GM18498 (cell line): ENCODE data around the gene TNNI3K.

Source experiments
- ATAC-seq: cut with Tn5 transposase; IDR thresholded peaks from one replicate; pipeline ENCODE4 v1.9.1; 2021; ENCODE audit warnings: mild to moderate bottlenecking, moderate library complexity; ENCODE audit not compliant: unreplicated experiment

TNNI3K gene

DNA sequence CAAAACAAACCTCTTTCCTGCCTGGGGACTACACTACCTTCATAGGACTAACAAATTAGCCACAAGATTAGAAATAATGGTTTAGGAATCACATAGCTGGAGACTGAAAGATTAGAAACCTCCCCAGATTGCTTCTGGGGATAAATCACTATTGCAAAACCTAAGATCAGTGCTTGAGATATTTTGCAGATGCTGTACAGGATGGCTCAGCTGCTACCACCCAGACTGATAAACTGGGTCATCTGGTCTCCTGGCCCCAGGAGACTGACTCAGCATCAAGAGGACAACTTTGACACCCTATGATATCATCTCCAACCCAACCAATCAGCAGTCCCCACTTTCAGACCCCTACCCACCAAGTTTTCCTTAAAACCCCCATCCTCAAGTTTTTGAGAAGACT lies 140.2 kb downstream of the TNNI3K start:
- no peak for ATAC-seq

DNA sequence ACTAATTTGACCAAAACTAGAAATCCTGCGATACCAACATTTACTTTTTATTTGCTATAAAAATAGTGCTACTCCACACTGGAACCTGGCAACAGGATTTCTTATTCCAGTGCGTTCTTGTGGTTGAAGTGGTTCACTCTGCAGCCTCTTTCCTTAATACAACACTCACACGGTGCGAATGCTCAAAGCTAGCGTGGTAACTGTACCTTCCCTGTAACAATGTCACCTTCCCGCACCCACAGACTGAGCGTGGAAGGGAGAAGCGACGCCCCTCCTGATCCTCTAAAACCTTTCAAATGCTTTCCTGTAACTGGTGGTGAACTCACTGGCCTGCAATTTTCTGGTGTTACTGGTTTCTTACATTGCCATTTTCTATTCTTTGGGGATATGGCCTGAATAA lies 145.1 kb downstream of the TNNI3K start:
- ATAC-seq, result no peak

DNA sequence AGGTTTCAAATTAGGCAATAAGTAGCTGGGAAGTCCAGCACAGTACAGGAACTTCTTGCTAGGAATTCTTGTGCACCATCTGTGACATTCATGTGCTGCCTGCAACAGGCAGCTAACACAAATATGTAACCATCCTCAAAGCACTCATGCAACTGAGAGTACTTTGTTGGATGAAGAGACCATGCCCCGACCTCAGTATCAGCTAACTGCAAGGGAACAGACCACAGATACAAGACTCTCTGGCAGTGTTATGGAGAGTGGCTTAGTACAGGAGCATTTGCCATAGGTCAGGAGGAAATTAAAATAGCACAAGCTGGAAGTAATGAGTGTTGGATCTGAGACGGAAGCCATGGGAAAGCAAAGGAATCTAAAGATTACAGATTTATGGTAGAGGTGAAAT lies 153.7 kb downstream of the TNNI3K start:
- no peak for ATAC-seq

DNA sequence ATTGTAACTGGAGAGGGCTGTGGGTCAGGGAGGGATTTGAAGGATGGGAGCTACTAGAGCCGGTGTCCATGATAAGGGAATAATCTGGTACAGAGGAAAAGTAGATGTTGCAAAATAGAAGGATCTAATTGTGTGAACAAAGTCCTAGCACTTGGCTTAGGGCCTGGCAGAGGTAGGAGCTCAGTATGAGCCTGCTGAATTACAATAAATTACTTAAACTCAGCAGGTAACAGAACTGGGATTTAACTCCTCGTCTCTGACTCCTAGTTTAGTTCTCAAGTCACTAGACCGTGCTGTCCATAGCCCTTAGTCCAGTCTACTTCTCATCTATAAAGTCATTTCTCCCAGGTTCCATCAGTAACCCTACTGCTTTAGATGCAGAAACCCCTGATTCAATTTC lies 157.0 kb downstream of the TNNI3K start:
- no peak for ATAC-seq

DNA sequence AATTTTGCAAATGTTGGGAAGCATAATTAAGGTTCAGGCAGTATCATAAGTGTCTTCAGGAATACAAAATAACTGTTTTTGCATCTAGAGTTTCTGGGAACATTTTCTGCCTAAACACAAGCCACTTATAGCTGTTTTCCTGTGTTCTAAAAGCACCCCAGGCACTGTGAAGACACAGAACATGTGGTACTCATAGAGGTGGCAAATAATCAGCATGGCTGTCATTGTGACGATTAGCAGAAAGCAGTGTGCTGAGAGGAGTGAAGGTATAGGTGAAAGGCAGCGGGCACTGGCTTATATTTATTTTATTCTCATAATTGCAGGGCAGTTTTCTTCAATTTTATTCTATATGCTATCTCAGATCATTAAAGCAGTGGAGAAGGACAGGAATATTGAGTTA lies 157.7 kb downstream of the TNNI3K start:
- no peak for ATAC-seq

DNA sequence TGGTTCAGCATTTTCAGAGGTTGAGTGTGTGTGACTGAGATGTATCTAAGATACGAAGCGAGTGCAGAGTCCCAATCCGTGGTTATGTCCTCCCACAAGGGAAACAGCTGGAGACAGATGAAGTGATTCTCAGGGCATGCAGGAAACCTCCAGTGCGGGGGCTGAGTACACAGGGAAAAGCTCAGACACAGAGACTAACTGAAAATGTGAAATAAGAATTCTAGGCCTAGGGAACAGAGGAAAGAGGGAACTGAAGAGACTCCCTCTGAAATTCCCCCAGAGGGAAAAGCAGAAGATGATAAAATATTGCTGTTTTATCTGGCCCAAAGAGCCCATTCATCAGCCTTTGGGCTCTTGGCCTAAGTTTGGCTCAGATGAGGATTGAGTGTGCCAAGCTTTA lies 160.4 kb downstream of the TNNI3K start:
- no peak for ATAC-seq

DNA sequence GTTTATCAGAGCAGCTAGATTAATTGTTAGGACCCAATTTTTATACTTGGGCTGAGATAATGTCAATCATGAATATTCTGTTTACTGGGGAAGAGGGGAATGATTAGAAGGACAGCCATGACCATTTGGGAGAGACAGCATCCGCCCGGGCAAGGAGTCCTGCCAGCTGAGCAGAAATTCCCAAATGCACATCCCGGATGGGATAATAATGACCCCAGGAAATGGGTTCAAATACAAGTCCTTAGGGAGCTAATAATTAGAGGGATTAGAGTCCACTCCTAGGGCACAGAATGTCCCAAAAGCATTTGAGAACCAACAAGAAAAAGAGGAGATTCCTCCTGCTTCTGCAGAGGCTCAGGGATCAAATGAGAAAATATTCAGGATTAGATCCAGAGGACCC lies 161.3 kb downstream of the TNNI3K start:
- no peak for ATAC-seq

DNA sequence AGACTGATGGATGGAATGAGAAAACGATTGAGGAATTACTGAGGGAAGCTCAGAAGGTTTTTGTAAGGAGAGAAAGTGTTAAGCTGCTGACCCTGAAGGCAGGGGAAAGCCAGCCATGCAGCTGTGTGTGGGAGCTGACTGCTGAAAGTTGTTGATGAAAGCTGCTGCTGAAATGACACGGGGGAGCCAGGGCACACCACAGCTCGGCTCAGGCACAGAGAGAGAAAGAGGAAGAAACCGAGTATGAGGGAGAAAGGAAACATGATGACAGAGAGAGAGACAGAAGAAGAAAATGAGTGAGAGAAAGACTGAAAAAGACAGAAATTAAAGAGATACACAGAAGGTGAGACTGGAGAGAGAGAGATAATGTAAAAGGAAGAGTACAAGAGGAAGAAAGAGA lies 161.7 kb downstream of the TNNI3K start:
- no peak for ATAC-seq

DNA sequence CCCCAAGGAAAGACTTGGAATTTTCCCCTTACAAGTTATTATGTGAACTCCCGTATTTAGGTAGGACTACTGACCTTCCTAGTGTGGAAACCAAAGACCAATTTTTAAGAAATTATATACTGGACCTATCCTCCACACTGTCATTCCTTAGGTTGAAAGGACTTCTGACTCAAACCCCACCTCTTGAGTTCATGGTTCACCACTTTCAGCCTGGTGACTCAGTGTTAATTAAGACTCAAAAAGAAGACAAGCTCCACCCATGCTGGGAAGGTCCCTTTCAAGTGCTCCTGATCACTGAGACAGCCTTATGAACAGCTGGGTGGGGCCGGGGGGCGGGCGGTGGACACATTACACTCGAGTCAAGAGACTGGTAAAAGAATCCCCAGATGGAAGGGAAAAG lies 164.1 kb downstream of the TNNI3K start:
- ATAC-seq, result no peak

DNA sequence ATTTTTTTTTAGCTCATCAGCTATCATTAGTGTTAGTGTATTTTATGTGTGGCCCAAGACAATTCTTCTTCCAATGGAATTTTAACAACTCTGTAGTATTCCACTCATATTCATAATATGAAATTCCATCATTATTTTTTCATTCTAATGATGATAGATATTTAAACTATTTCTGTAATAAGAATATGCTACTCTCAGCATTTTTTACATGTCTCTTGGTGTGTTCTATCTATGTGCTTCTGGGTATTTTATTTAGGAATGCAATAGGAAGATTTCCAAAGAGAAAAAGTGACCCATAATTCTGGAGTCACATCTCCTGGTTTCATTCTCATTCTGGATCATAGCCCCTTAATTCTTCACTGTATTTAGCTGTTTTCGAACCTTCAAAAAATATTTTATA lies 167.7 kb downstream of the TNNI3K start:
- ATAC-seq, result no peak

DNA sequence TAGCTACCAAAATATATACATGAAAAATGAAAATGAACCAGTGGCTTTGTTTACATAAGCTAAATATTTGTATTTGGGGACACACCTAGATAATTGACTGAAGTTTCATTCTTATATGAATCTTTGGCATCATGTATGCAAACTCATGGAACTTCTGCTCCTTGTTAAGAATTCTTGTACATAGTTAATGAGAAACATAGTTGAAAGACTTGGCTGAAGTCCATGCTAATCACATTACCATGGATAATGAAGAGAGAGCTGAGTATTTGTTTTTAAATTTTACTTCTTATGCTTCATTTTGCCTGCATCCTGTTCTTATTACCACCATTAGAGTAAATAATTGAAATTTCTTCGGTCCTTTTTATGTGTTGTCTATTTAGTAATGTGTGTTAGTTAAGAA lies 168.4 kb downstream of the TNNI3K start:
- no peak for ATAC-seq

DNA sequence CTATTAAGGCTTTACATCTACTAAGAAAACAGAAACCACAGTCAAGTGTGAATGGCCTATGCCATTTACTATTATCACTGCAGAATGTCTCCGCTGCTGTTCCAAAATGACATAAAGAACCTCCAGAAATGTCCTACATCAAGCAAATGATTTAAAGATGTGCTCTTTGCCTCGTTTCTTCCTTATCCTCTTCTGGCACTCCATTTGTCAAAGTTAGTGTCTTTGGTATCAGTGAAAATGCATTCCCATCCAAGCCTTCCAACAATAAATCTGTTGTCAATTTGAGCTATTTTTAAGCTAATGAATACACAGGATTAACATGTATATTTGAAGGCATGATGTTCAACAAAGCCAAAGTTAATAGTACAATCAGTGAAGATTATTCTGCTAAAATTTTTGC lies 171.6 kb downstream of the TNNI3K start:
- no peak for ATAC-seq

DNA sequence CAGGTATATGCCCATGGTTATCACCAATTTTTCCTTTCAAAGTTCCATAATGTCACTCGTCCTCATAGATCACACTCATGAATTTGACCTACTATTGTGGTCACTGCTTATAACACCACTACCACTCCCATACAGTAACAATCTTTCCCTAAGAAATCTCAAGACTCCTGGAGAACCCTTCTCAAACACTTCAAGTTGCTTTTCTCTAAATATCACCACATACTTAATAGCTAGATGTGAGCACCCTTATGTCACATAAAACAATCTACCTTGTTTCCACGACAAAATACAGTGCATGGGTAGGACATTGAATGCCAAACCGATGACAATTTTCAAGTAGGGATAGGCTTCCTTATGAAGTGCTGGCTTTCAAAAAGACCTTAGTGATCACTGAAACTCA lies 172.7 kb downstream of the TNNI3K start:
- no peak for ATAC-seq

DNA sequence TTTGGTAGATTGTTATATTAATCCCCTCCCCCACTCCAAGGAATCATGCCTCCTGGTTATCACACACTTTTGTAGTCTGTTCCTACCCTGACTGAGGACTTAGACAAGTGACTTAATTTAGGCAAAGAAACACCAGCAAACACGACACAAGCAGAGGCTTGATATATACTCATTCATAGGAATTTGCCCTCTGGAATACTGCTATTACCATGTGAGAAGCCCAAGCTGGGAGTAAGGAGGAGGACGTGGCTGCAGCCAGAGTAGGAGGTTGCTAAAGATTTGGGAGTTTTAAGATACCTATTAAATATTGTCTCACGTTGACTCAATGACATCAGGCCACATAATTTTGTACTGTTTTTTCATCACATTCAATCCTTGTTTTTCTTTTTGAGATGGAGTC lies 177.1 kb downstream of the TNNI3K start:
- no peak for ATAC-seq

DNA sequence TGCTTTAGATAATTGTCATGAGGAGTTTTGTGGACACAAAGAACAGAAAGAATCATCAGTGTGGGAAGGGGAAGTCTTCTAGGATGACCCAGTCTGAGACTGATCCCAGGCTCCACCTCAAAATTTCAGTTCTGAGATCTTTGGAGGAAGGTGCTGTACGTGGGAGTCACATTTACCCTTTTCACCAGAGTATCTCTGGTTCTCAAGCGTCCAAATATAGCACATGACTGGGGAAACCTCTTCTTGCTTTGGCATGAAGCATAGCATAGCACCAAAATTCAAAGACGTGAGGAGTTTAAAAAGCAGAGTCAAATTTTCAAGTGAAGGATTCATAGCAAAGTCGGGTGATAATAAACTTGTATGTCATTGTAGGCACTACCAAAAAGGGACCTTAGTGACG lies 180.7 kb downstream of the TNNI3K start:
- no peak for ATAC-seq

DNA sequence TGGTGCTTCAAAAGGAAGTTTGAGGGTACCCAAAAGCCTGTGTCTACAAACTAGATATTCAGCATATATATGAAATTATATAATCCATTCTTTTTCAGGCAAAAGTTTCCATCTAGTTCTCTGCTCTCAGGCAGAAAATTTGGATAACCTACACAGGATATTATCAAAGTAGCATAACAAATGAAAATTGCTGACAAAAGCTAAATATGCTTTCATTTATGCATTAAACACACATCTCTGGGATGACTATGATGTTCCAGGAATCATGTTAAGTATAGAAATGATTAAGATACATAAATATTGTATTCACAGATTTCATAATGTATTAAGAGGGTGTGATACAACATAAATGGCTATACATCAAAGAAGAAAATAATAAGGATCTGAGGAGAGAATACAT lies 184.4 kb downstream of the TNNI3K start:
- ATAC-seq, result no peak

DNA sequence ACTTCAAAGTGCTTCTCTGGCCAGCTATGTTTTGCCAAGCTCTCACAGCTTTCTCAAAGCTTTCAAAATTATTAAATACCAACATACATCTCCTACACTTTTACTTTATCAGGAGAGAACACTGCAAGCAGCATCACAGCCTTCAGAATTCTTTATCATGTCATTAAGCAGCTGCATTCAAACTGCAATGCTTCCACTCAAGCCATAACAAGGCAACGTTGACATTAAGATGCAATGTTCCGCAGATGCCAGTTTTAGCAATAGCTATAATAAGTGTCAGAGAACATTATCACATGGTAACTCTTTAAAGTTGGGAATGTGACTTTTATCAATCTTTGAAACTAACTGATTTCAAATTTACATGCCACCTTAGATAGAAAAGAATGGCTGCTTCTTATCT lies 185.3 kb downstream of the TNNI3K start:
- ATAC-seq, result no peak

DNA sequence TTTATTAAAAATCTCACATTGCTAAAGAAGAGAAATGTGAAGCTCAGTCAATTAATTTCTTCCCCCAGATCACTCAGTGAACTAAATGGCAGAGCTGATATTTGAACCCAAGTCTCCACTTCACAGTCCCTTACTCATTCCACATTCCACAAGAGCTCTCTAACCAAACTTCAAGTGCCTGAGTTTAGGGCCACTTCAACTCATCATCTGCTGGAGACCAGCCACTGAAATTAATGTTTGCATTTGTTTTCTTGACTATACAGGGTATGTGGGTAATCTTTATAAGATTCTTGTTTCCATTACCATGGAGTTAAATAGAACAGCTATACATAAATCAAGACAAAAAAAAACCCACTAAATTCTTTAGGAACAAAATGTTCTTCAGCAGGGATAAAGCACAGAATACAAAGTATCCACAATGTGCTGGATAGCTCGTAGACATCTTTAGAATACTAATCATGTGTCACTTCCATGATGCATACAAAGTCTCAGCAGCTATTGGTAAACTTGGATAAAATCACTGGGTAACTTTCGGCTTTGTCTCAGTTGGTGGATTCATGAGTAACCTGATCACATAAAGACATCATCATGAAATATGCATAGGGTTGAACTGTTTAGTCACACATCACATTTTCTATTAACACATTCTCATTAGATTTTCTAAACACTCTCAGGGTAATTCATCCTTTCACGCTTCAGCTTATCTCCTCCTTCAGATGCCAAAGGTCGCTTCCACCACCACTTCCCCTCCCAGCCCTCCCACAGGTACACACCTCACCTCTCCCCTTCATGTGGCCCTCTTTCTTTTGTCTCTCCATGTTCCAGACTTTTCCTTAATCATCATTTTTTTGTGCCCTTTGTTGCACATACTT lies 187.5 kb downstream of the TNNI3K start:
- ATAC-seq, result no peak

DNA sequence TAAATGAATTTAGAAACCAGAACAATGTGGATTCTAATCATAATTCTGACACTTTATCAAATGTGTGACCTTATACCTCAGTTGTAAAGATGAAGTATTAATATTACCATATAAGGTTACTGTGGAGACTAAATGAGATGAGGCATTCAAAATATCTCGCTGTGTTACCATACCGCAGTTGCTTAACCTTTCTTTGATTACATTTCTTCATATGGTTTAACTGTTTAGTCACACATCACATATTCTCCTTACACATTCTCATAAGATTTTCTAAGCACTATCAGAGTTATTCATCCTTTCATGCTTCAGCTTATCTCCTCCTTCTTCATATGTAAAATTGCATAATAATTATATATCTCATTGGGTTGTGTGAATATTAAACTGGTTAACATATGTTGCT lies 188.3 kb downstream of the TNNI3K start:
- ATAC-seq, result no peak

DNA sequence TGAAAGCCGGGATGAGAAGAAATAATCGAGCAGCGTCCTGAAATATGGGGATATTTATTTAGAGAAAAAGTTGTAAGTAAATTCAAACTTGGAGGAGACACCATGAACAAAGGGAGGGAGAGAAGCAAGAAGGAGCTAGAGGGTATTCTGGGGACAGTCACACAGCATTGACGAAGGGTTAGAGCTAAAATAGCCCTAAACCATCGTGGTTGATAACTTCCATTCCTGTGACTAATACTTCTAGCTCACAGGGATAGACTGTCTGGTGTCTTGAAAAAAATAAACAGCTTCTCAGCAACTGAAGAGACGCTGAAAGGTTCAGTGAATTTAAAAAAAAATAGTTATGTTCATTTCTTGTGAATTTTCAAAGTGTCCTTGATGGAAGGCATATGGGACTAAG lies 190.5 kb downstream of the TNNI3K start:
- ATAC-seq, result no peak

DNA sequence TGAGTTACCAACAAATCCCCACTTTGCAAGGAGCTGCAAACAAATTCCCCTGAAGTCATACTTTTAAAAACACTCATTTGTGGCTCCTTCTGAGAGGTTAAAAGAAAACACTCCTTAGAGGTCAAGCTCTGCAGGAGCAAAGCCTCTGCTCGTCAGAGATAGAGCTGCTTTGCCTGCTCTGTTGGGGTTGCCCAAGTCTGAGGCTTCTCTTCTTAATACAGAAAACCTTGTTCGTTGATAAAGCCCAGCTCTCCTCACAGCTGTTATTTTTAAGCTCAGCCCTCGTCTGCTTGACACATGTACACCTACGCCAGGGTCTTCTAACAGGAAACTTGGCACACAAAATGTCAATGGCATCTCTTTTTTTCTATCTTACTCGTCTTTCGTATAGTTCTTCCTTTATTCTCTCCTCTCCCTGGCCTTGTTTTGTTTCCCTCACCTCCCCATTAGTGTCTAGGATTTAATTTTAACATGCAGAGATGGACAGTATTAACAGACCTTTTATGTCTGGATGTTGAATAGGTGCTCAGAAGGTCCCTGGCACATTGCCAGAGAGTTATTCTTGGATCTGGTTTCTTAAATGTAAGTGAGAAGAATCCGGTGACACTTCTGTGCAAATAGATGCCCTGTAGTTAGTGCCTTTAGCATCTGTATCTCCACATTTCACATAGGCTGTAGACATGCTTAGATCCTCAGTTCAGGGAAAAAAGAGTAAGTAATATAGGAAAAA lies 191.2 kb downstream of the TNNI3K start:
- no peak for ATAC-seq

DNA sequence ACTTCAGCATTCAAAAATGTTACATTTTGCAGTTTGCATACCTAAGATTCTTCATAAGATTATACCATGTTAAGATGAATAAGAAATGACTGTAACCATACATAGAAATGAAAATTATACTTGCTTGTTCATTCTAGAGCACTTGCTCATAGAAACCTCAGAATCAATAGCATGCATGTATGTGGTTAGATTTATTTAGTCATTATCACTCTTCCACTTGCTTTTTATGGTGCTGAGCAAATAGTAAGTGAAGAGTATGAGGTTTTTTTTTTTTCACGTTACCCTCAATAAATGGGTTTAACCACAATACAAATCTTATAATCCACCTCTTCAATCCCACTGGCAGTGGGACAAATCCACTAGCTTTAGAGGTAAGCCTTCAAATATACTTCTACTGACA lies 192.5 kb downstream of the TNNI3K start:
- no peak for ATAC-seq

DNA sequence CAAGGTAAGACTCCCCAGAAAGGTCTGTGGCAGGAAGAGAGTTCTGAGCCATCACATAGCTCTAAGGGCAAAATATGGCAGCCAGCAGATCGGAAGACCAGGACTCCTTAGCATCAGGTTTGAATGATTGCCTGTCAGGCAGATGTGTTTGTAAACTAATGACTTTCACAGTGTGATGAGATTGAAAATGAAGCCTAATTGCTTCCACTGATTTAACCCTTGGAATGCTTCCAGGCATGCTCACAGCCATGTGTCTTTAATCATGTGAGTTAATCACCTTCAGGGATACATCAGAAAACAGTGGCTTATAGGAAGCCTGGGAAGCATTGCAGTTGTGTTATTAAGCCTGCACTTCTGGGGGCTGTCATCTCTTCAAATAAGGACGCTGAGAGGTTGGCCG lies 194.4 kb downstream of the TNNI3K start:
- ATAC-seq, result no peak
